ENCODE measurements around the gene TVP23A.

The TVP23A gene

DNA sequence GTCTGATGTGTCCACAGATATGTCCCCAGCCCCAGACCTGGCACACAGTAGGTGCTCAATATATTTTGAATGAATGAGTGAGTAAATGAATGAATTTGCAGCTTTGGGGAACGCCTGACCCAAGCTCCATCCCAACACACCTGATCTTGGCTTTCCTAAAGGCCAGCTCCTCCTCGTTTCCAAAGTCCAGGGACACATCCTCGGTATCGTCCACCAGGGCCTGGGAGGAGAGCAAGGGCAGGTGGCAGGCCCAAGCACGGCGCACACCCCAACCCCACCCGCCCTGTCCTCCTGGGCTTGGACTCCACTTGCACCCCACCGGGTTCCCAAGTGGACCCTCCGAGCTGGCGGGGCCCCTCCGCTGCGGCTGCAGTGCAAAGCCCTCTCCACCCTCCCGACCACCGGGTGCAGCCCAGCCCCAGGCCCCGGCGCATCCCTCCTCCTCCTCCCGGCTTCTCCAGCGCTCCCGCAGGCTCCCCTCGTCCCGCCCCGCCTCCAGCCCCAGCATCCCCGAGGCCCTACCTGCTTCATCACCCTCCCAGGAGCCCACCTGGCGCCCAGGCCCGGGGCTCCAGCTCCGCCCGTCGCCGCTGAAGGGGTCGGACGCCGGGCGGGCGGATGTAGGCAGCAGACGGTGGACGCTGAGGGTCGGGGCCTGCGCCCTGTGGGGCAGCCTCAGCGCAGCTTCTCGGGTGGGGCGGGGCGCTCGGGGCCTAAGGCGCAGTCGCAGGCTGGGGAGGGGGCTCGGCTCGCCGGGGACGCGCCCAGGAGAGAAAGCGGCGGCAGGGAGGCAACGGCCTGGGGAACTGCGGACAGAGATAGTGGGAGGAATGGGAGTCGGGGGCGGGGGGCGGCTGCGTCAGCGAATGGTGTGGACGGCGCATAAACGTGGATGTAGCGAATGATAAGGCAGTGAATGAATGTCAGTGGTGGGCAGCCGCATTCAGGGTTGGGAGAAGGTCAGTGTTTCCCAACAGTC is at the start of gene TVP23A:
TVP23A (minus strand) TSS at position 832 of the 979 bp plus-strand sequence; CDS start at position 531, 301 bp downstream.
- in situ Hi-C loops (cut with MboI; ENCODE audit: low sequenced_read_pairs): no loop called here

- in situ Hi-C loops (cut with MboI; ENCODE audit: low sequenced_read_pairs): no loop called here
Observed at GRCh38 chr16:10868104-10868595, 49.6 kb upstream of the TVP23A start.

- in situ Hi-C loops (cut with MboI; ENCODE audit: low sequenced_read_pairs): no loop called here
Observed at GRCh38 chr16:10867199-10867598, 48.6 kb upstream of the TVP23A start.

GRCh38 chr16:10865991-10866966 is 47.7 kb upstream of the TVP23A start:
- in situ Hi-C loops (cut with MboI; ENCODE audit: low sequenced_read_pairs): no loop called here

GRCh38 chr16:10862438-10862837 is 43.8 kb upstream of the TVP23A start:
- in situ Hi-C loops (cut with MboI; ENCODE audit: low sequenced_read_pairs): no loop called here

- in situ Hi-C loops (cut with MboI; ENCODE audit: low sequenced_read_pairs): no loop called here
Observed at GRCh38 chr16:10859658-10860057, 41.1 kb upstream of the TVP23A start.

DNA sequence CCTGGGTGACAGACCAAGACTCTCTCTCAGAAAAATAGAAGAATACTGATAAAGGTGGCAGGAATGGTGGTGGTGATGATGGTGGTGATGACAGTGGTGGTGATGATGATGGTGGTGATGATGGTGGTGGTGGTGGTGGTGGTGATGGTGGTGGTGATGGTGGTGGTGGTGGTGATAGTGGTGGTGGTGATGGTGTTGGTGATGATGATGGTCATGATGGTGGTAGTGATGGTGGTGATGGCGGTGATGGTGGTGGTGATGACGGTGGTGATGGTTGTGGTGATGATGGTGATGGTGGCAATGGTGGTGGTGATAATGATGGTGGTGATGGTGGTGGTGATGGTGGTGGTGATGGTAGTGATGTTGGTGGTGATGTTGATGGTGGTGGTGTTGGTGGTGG is 40.4 kb upstream of the TVP23A start:
- in situ Hi-C loops (cut with MboI; ENCODE audit: low sequenced_read_pairs): no loop called here

GRCh38 chr16:10858203-10858602 is 39.6 kb upstream of the TVP23A start:
- in situ Hi-C loops (cut with MboI; ENCODE audit: low sequenced_read_pairs): no loop called here

GRCh38 chr16:10856042-10856441 is 37.4 kb upstream of the TVP23A start:
- in situ Hi-C loops (cut with MboI; ENCODE audit: low sequenced_read_pairs): no loop called here

DNA sequence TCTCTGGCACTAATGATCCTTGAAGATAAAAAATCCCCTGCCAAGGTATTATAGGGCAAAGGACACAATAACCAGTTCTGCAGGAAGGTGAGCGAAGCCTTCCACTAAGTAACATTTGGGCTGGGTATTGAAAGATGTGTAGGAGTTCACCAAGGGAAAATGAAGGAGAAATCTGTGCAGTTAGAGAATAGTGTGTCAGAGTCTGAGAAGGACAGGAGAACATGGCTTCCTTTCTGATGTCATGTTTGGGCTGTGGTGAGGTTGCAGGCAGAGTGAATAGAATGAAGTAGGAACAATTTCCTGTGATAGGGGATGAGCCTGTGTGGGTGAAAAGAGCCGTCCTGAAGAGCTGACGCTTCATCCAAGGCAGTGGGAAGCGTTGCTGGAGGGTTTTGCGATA is 34.4 kb upstream of the TVP23A start:
- in situ Hi-C loops (cut with MboI; ENCODE audit: low sequenced_read_pairs): no loop called here

DNA sequence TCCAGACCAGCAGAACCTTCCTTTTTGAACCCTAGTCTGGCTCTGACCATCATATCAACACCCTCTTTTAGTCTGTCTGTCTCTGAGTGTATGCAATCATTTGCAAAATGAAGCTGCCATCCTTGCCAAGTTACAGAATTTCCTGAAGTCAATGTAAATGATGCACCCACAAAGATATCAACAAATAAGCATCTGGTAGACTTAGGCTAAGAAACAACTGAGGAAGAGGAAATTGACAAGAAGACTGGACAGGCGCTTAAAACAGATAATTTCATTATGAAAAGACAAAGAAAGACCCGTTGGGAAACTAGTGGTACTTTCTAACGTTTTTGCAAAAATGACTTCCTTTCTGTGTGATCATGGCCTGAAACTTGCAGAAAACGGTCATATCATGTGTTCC is 33.7 kb upstream of the TVP23A start:
- in situ Hi-C loops (cut with MboI; ENCODE audit: low sequenced_read_pairs): no loop called here

DNA sequence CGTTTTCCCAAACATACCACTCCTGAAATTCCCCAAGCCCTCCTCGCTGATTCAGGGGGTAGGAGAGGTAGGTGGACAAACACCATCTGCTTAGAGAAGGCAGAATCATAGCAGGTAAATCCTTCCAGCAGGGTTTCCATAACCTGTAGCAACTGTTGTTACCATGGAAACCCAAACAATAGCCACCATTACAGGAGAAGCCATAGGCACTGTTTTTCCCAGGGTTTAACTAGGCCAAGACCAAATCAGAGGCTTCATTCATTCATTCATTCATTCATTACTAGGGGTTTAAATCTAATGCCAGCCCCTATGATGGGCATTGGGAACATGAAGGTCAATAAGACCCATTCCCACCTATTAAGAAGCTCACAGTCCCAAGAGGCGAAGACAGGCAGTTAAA is 32.9 kb upstream of the TVP23A start:
- in situ Hi-C loops (cut with MboI; ENCODE audit: low sequenced_read_pairs): no loop called here

DNA sequence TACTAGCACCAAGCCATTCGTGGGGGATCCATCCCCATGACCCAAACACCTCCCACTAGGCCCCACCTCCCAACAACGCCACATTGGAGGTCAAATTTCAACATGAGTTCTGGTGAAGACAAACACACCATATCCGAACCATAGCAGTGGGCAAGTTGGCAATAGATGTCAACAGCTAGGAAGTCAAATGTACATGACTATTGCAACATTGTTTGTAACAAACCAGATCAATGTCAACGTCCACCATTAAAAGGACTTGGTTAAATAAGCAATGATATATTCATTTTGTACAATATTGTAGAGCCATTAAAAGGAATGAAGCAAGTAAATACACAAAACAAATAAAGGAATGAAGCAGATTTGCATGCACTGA is 31.9 kb upstream of the TVP23A start:
- in situ Hi-C loops (cut with MboI; ENCODE audit: low sequenced_read_pairs): no loop called here

DNA sequence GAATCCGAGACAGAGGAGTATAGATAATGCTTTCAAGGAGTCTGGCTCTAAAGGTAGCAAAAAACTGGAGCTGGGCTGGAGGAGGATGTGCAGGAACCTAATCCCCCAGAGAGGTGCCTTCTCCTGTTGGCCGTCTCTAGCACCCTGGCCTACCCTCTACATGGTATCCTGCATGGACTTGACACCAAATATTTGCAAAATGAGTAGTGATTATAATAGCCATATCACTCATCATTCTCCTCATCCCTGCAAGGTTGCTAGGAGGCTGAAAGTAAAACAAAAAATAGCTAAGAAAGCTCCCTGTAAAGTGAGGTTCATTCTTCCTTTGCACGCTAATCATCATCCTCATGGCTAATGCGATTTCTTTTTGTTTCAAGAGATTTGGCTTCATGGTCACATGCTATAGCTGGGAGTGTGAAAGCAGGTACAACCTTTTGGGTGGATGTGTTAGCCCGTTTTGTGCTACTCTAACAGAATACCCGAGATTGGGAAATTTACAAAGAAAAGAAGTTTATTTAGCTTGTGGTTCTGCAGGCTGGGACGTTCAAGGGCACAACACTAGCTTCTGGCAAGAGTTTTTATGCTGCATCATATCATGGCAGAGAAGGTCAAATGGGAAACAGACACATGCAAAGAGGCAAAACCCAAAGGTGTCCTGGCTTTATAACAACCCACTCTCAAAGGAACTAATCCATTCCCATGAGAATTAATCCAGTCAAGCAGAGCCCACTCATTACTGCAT is 31.3 kb upstream of the TVP23A start:
- in situ Hi-C loops (cut with MboI; ENCODE audit: low sequenced_read_pairs): no loop called here

DNA sequence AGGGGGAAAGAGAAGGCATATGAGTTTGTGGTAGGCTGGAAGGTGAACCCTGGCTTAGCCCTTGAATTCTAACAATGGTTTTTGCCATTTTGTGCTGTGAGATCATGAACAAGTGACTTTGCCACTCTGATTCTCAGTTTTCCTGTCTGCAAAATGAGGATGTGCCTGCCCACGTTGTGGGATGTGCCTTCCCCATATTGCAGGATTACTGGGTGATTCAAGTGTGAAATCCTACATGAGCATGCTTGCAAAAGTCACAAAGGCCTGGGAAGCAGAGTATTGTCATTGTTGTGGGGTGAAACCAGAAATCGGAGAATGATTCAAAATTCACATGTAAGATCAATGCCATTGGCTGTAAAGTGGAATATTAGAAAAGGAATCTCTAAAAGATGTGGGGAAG is 28.6 kb upstream of the TVP23A start:
- in situ Hi-C loops (cut with MboI; ENCODE audit: low sequenced_read_pairs): no loop called here

DNA sequence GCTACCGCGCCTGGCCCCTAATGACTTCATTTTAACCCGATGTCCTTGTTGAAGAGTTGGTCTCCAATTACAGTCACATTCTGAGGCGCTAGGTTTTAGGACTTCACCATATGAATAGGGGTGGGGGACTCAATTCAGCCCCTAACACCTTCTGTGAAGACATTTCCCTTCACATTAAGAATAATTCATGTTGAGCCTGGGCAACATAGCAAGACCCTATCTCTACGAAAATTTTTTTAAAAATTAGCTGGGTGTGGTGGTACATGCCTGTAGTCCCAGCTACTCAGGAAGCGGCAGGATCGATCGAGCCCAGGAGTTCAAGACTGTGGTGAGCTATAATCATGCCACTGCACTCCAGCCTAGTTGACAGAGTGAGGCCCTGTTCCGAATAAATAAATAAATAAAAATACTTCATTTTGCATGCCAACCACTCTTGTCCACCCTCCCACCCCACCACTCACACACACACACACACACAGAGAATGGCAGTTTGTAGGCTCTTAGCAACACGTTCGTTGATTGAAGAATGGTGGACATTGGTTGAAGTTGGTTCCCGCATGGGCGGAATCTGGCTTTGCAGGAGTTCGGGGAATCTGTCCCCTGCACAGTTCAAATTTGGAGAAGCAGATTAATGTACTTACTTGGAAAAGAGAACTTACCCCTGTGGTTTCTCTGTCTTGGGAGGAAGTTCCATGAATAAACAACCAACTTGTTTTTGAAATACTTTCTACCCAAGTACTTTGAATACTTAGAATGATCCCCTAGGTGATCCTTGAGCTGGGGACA is 27.8 kb upstream of the TVP23A start:
- in situ Hi-C loops (cut with MboI; ENCODE audit: low sequenced_read_pairs): no loop called here

- in situ Hi-C loops (cut with MboI; ENCODE audit: low sequenced_read_pairs): no loop called here
Observed at GRCh38 chr16:10840703-10841102, 22.1 kb upstream of the TVP23A start.

GRCh38 chr16:10839279-10839666 is 20.7 kb upstream of the TVP23A start:
- in situ Hi-C loops (cut with MboI; ENCODE audit: low sequenced_read_pairs): no loop called here

- in situ Hi-C loops (cut with MboI; ENCODE audit: low sequenced_read_pairs): no loop called here
Observed at GRCh38 chr16:10838621-10839278, 20.2 kb upstream of the TVP23A start.
